HG03575 (cell line): Measurements from ENCODE around the gene THSD7A.

Experiments
- ATAC-seq: cut with Tn5 transposase; IDR thresholded peaks from one replicate; pipeline ENCODE4 v1.9.1; 2021; ENCODE audit not compliant: unreplicated experiment, insufficient number of reproducible peaks, low FRiP score; ENCODE audit errors: extremely low read depth

THSD7A gene

GRCh38 chr7:11491811-11492210 lies 340.2 kb downstream of the THSD7A start:
- no peak for ATAC-seq

GRCh38 chr7:11489280-11489679 lies 342.7 kb downstream of the THSD7A start:
- no peak for ATAC-seq

GRCh38 chr7:11486271-11486670 lies 345.7 kb downstream of the THSD7A start:
- no peak for ATAC-seq

GRCh38 chr7:11485636-11486035 lies 346.4 kb downstream of the THSD7A start:
- ATAC-seq, result no peak

- ATAC-seq, result no peak
Measured at GRCh38 chr7:11480143-11480542, 351.9 kb downstream of the THSD7A start.

- no peak for ATAC-seq
Measured at GRCh38 chr7:11478882-11479281, 353.1 kb downstream of the THSD7A start.

- no peak for ATAC-seq
Measured at GRCh38 chr7:11478426-11478825, 353.6 kb downstream of the THSD7A start.

- ATAC-seq, result no peak
Measured at GRCh38 chr7:11474902-11475585, 357.0 kb downstream of the THSD7A start.

GRCh38 chr7:11473807-11474424 lies 358.1 kb downstream of the THSD7A start:
- no peak for ATAC-seq

GRCh38 chr7:11473220-11473619 lies 358.8 kb downstream of the THSD7A start:
- ATAC-seq, result no peak

- ATAC-seq, result no peak
Measured at GRCh38 chr7:11472646-11473045, 359.4 kb downstream of the THSD7A start.

- no peak for ATAC-seq
Measured at GRCh38 chr7:11471255-11471654, 360.7 kb downstream of the THSD7A start.

GRCh38 chr7:11469028-11469745 lies 362.8 kb downstream of the THSD7A start:
- no peak for ATAC-seq

GRCh38 chr7:11466517-11467105 lies 365.4 kb downstream of the THSD7A start:
- no peak for ATAC-seq

GRCh38 chr7:11464624-11465023 lies 367.4 kb downstream of the THSD7A start:
- ATAC-seq, result no peak

- no peak for ATAC-seq
Measured at GRCh38 chr7:11461946-11462345, 370.1 kb downstream of the THSD7A start.

- no peak for ATAC-seq
Measured at GRCh38 chr7:11458736-11459483, 373.1 kb downstream of the THSD7A start.

GRCh38 chr7:11457419-11457818 lies 374.6 kb downstream of the THSD7A start:
- ATAC-seq, result no peak

- ATAC-seq, result no peak
Measured at GRCh38 chr7:11456574-11456973, 375.4 kb downstream of the THSD7A start.
